Stimulated activated CD4-positive, alpha-beta T cell treated with anti-CD3 and anti-CD28 coated beads, Interleukin-12 subunit alpha, Interleukin-12 subunit beta, amount 100 ng/mL, for 4 hours (primary cell): Measurements from ENCODE around the gene LMCD1.

Source experiments
- DNase-seq: peaks from one replicate; pipeline ENCODE4 v3.0.0-alpha.2; 2020

The LMCD1 gene, protein sequence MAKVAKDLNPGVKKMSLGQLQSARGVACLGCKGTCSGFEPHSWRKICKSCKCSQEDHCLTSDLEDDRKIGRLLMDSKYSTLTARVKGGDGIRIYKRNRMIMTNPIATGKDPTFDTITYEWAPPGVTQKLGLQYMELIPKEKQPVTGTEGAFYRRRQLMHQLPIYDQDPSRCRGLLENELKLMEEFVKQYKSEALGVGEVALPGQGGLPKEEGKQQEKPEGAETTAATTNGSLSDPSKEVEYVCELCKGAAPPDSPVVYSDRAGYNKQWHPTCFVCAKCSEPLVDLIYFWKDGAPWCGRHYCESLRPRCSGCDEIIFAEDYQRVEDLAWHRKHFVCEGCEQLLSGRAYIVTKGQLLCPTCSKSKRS

DNA sequence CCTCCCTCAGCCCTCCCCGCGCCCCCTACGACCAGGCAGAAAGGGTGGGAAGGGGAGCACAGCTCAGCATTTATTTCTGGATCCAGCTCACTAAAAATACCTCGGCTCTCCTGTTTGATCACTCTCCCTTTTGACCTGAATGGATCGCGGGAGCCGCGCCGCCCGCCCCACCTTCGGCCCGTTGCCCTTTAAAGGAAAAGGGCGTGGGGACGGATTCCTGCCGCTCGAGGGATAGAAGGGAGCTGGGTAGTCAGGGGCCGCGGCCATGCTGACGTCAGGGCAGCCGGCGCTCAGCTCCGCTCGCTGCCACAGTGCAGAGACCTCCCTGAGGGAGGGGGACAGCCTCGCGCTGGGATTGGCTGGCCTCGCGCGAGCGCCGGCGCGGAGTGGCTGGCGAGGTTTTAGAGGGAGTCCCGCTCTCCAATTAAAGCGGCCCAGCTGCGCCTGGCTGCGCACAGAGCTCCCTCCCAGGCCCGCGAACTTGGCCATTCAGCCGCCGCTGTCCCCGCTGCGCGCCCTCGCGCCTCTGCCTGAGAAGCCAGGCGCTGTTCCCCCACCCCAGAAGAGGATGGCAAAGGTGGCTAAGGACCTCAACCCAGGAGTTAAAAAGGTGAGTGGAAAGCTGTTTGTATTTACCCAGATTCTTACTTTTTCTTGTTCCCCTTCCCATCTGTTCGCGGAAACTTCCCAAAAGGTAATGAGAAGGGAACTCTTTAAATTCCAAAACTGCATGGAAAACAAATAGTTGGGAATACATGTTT, at the start of gene LMCD1:
Gene LMCD1, plus strand, starts transcription at position 453 of the 761 bp plus-strand sequence. Its CDS starts 116 bp downstream, at position 569.
- peak; percentile 74 for DNase-seq

DNA sequence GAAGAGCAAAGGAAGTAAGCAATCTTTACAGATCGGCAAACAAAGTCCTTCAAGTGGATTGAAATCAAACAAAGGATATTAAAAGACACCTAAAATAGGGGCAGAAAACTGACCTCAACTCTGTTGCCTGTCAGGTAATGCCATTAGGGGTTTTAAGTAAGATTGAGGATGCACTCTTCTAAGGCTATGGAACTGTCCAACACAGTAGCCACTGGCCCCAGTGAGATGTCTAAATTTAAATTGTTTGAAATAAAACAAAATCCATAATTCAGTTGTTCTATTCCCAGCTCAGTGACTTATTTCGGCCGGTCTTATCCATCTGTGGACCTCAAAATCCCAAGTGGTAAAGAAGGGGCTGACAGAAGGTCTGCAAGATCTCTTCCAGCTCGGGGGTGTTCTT, 49.5 kb upstream of the LMCD1 start:
- DNase-seq: no peak

DNA sequence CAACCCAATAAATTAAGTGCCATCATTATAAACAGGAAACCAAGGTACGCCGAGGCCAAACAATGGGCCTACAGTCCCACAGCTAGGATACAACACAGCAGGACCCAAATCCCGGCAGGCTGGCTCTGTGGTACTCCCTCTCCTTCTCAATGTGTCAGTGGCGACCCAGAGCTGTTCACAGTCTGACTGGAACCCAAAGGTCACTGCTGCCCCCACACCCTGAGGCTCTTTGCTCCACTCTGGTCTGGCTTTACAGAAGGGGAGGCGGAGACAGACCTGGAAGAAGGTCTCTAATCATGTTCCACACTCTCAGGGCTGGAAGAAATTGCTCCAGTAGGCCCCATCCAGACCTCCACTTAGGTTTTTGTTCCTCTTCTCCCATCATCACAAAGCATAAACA, 48.5 kb upstream of the LMCD1 start:
- DNase-seq: no peak

DNA sequence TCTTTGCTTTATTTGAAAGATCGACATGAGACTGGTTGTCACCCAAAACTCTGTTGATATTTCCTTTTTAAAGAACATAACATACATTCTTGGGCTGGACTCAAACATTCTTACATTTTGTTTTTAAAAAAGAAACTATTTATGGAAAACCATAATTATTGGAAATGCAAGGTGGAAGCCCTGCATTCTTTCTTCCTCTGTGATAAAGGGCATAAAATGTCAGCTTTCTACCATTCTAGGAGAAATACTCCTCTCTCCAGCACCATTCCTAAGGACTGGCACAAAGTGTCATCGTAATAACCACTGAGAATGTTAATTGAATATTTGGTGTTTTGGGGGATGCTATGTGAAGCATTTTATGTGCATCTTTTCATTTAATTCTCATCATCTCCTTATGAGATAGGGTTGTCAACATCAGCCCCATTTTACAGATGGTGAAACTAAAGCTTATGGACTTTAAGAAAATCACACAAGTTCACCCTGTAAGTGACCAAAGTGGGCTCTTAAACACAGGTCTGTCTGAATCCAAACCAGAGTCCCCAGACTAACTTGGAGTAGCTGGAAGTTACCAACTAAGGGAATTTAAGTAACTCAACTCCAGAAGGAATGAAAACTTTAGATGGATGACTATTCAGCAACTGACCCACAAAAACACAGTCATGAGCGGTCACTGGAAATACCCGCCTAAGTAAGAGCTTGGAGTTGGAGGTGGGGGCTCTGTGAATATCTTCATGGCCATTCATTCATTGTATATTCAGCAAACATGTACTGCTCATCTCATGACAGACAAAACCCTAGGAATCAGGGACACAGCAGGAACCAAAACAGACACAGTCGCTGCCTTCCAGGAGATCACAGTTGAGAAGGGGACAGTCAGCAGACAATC, 45.9 kb upstream of the LMCD1 start:
- no peak for DNase-seq

DNA sequence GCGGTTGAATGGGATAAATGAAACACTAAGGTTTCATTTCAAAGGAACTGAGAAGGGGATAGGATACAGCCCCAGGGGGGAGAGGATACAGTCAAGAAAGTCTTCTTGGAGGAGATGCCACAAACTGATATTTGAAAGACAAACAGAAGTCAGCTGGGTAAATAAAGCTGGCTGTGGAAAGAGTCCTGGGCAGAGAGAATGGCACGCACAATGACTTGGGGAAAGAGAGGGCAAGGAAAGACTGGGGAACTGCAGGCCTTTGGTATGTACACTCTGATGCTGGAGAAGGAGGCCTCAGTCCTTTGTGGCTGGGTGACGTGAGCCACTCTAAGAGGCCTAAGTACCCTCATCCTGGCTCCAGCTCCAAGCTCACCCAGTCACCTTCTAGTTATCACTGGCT, 45.2 kb upstream of the LMCD1 start:
- DNase-seq: no peak

DNA sequence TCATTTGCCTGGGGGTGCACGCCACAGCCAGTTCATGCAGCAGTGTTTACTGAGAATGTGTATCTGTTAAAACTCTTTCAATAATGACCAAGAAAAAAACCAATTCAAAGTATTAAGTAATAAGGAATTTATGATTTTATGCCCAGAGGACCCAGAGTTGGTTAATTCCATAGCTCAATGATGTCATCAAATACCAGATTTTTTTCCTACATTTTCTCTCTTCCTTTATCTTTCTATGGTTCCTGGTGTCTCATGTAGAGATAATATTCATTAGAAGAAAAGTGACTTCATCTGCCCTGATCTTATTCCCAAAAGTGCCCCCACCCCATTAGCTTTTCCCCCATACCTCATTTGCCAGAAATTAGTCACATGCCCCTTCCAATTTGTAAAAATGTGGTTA, 44.6 kb upstream of the LMCD1 start:
- no peak for DNase-seq

DNA sequence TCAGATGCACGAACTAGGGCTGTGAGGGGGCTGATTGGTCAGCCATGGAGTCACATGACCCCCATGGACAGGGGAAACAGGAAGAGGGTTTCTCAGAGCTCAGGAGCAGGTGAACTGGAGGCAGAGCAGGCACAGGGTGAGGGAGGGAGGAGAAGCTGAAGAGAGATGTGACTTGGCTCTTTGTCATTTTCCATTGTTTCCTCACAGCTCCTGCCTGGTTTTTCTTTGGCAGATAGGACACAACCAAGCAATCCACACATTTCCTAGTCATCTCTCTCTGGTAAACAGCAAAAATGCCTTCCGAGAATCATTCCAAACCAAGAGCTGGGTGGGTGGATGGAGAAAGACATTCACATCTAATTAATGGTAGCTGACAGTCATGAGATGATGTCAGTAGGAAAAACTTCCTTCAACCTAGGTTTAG, 43.4 kb upstream of the LMCD1 start:
- no peak for DNase-seq

DNA sequence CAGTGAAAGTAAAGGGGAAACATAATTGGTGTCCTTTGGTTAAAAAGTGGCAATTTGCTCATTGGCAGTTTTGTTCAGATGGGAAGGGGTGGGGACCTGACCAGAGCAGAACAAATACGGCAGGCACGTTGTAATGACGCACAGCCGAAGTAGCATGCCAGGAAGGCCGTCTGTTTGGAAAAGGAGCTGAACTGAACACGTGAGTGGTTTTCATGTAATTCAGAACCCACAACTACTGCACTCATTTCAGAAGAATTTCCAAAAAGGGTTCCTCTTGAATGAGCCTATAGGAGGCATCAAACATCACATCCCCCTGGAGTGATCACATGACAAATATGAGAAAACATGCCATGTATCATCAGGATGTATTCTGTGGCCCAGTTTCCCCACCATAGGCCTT, 42.9 kb upstream of the LMCD1 start:
- DNase-seq: no peak

DNA sequence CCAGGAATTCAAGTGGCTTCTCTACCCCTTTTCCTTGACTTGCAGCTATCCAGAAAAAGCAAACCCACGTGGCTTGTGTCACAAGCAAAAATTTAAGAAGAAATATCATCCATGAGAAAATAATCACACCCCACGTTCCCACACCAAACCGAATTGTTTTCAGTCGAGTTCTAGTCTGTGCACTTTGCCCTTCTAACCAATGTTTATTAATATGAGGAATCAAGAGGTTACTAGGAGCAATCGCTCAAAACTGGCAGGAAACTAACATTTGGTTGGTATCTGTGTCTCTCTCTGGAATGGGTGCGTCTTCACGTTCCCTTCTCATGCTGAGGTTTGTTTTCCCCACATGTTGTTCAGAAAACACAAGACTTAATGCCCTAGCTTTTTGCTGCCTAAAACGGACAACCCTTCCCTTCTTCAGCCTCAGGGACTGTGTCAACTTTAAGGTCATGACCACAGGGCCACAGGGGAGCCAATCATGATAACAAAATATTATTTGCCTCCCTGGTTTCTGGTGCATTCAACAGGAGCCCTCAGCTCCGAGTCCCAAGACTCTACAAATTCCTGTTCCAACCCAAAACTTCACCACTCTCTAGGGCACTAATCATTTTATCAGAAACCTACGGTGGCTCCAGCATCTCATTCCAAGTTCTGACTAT, 41.4 kb upstream of the LMCD1 start:
- no peak for DNase-seq

DNA sequence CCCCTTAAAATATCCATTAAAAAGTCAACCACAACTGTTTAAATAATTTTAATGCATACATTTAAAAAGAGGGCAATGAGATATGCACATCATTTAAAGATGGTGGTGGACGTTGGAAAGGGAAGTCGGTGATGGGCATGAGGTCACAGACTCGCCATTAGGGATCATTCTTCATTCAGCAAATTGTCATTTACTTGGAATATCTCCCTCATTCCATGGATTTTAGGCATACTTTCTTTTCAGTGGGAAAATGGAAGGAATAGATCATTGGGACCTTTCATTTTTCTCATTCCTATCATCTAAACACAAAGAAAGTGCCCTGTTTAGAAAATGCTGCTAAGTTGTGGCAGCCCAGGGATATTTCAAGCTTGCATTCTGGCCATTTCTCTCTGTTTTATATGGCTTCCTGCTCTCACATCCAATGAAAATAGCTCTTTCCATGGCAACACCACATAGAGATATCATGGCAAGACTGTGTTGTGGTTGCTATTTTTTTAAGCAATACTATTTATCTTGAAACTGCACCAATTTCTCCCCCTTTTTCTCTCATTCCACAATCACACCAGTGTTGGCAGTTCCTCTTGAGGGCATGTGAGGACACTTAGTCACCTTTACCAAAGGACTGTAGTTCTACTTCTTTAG, 40.7 kb upstream of the LMCD1 start:
- DNase-seq: no peak

DNA sequence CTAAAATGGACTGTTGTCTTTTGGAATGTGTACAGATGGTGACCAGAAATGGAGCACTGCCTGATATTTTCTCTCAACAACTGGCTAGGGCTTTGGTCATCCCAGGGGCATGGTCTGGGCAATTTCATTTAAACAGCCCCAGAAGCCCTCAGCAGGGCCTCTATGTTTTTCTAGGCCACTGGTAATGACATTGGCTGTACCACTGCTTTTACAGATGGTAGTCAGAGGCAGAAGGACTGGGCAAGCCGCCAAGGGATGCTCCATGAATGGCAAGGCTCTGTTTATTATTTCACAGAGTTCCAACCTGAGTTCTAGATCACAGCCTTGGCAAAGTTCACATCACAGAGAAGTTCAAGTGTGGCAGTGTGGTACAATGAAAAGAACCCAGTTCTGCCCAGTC, 37.0 kb upstream of the LMCD1 start:
- no peak for DNase-seq

DNA sequence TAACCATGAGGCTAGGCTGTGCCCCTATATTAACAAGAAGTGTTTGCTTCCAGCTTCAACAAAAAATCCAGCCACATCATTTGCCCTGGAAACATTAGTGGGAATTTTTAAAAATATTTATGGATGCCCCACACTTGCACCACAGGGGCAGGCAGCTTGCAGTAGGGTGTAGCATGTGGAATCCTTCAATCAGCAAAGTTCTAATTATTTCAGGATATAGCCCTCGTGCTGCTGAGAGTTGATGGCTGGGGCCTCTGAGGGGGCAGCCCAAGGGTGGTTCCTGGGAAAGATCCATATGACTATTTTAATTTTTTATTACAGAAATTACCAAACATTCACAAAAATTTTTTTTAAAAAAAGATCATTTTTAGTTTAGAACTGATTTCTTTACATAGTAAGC, 35.1 kb upstream of the LMCD1 start:
- DNase-seq: no peak

DNA sequence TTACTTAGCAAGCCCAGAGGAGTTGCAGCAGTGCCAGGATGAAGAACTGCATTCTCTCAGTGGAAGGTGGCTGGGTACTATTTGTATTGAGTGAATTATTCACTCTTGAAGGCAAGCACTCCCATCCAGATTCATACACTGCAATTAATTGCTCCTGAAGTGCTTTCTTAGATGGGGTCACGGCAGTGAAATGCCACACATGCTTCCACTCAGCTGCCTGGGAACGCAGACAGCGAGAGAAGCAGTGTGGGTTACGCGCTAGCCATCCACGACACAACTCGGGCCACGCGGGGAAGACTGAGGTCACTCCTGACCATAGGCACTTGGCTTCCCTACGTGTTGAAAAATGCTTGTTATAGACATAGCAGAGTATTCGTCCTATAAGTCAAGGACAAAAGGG, 30.8 kb upstream of the LMCD1 start:
- no peak for DNase-seq

DNA sequence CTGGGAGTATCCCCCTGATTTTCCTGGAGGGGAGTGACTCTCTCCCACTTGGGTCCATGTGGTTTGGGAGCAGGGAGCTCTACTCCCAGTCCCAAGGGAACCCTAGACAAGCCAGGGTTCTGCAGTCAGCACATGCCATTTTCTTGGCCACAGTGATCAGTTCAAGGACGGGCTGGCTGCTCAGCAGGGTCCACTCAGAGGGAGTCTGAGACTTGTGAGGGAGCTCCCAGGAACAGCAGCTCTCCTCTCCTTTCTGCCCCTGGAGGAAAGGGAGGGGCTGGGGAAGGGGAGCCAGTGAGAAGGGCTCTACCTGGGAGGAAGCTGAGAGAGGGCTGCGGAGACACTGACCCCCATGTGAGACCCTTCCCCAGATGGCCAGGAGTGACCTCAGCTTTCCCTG, 29.1 kb upstream of the LMCD1 start:
- no peak for DNase-seq

DNA sequence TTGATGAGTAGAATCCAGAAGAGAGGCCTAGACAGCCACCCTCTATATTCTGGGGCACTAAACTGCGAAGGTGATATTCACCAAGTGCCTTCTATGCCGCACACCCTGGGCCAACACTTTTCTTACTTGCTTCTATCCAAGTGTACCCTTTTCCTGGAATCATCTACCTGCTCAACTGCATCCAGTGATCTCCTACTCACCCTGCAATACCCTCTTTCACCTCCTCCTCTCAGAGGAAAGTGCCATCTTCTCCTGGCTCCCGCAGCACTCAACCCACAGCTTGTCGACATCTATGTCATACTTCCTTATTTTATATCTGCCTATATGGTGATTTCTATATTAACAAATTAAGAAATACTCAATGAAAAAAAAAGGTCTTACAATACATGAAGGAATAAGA, 28.6 kb upstream of the LMCD1 start:
- no peak for DNase-seq

DNA sequence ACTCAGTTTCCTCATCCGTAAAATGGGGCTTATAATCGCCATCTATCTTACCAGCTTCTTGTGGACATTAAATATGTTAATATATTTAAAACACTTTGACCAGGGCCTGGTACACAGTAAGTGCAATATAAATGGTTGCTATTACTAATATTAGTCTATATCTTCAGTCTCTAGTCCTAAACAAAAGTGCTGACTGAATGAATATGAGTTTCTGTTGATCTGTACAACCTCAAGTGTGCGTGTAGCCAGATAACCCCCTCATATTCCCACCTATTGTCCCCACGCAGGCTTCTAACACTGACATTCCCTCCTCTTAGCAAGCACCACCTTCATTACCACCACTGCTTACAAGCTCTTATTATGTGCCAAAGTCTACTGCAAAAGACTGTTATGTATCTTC, 27.6 kb upstream of the LMCD1 start:
- no peak for DNase-seq

DNA sequence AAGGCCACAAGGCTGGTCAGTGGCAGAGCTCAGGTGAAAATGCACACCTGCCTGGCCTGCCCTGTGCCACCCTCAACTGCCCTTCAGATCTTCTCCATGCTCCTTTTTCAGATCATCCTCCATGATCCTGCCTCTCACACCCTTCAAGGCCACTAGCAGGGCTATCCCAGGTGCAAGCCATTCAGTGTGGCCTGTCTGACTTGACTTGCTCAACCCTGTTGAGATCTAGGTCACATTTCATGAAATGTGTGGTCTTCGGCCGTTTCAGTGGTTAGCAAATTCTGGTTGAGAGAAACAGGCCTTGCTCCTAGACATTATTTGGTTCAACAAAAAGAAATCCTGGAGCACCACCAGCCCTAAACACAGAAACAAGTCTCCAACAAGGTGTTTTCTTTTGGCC, 26.6 kb upstream of the LMCD1 start:
- no peak for DNase-seq

DNA sequence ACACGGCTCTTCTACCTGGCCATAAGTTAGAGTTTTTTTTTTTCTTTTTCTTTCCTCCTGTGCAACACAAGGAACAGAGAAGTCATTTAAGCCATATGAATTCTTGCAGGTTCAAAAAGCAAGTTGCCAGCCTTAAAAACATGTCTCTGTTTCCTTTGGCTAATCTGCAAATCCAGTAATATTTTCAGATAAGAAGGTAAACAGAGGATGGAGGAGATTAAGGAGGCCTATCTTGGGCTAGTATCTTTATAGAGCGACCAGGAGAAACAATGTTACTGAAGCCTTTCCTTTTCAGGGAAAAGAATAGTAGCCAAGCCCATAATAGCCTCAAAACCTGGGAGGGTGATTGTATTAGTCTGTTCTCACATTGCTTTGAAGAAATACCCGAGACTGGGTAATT, 20.9 kb upstream of the LMCD1 start:
- DNase-seq: no peak

DNA sequence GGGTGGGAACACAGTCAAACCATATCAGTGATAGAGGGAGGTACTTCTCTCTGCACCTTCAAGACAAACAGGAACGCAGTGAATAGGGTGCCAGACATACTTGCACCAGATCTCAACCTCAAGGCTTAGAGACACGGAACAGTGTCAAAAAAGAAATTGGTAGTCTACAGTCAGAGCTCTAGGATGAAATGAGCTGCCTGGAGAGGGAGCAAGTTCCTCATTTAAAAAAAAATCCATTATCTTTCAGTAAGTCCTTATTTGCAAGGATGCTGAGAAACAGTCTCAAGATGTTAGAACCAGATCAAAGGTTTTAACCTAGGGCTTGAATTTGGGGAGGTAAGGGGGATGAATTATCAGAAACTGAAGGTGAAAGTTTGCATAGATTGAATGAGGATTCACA, 20.2 kb upstream of the LMCD1 start:
- DNase-seq: no peak

DNA sequence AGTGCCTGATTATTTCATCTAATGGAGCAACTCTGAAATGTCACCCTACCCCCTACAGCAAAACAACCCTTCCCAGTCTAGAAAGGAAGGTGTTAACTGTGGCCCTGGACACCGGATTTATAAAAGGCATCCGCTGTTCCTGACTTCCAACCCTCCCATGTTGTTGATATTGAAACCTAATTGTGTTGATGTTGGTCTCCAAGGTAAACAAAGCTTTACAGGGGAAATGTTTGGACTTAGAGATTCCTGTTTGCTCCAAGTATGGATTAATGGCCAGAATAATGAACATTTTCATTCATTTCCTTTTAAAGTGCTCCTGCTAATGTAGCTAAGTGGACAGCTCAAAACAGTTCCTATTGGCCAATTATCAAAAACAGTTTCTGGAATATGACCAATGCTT, 19.4 kb upstream of the LMCD1 start:
- DNase-seq: no peak

DNA sequence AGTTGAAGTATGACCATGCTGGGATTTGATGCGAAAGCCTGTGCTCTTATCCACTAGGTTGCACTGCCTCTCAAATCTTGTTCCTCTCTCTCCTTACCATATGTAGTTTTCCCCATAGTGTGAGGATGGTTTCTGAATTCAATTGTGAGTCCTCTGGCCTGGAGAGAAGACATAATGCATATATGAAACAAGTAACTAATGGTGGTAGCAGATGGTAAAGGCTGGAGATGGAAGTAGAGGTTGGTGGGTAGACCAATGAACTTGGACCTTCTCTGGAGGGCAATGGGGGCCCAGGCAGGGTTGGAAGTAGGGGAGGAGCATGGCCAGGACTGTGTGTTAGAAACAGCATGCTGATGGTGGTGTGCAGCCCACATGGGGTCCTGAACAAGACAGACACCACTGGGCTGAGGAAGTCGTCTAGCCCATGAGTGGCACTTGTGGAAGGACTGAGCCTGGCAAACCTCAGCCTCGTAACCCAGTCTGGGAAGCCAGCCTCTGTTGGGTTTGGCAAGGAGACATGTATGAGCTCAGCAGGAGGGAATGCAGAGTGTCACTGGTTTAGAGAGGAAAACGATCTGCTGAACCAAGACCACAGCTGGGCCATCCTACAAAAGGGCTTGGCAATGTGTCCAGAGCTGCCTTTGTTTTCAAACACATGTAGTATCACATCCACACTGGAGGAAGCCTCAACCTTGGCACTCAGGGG, 18.5 kb upstream of the LMCD1 start:
- no peak for DNase-seq
